Measurements from ENCODE around the gene SLC39A11. TPM values are rescaled to one million over a fixed set of nuclear protein-coding genes. Genes with fewer than 3 reads are reported as not detected.
"Not testable (repeated sequence)": the region's sequence is repeated elsewhere in the genome, so short reads cannot be mapped to it uniquely, and the experiment has no call there.

Gene SLC39A11
- total RNA-seq, 1 experiment from 2014 or later, result 20.9 TPM

DNA sequence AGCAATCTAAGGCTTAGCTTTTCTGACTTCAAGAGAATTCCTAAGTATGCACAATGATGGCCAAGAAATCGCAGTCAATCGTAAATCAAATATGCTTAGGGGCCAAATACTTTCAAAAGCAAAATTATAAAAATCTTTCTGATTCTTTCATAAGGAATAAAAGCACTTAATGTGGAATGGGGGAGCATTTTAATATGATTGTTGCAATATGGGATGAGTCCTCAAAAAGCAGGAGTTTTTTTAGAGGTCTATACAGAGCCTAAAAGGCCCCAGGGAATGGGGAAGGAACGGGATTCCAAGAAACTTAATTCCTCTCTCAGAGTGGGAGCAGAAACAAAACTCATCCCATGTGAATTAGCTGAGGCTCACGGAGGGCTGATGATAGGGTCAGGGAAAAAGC is 14.7 kb upstream of the SLC39A11 start:
- DNase-seq (ENCODE audit: low spot score), result no peak

DNA sequence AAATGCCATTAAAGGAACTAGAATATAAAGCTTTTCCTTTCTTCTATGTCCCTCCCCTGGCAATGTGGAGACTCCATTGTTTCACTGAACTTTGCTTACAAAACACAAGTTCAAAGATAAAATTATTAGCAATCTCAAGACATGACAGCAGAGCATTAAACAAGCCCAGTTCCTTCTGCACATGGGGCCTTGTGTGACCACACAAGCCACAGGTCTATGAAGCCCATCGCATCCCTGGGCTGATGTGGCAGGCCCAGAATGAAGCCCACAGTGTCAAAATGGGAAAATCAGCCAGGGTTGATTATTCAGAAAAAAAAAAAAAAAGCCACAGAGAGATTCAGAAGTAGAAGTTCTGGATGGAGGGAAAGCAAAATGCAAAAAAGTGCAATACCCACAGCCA is 12.9 kb upstream of the SLC39A11 start:
- DNase-seq (ENCODE audit: low spot score), result no peak

DNA sequence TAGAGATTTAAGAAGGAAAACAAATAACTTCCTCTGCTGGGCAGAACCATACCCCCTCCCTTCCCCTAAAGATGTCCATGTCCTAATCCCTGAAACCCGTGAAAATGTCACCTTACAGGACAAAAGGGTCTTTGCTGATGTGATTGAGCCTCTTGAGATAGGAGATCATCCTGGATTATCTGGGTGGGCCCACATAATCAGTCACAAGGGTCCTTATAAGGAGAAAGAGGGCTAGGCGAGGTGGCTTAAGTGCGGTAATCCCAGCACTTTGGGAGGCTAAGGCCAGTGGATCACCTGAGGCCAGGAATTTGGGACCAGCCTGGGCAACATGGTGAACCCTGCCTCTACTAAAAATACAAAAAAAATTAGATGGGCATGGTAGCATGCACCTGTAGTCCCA is 12.0 kb upstream of the SLC39A11 start:
- DNase-seq (ENCODE audit: low spot score), result no peak

DNA sequence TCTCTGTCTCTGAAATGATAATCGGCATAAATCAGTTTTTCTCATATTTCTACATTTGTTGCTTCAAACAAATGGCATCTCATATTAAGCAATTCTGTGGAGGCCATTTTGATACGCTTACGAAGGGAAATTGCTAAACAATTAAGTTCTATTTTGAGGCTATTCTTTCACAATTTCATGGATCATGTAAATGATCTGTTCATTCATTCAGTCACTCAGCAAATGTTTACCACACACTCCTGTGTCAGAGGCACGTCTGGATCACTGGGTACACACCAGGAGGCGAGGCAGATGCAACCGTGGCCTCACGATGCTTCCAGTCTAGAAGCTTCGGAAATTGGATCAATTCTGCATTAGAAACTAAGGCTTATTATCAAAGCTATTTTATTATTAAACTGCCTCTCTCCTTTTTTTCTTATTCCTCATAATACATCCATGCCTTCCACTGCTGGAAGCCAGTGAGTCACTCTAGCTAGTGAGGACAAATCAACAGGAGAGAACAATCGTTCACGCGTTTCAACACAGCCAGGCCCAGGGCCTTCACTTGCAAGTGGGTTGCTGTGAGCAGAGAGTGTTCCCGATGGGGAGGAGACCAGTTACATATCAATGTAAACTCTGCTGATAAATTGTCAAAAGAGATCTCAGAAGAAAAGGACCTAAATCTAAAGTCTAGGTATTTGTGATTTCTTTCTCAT is 11.3 kb upstream of the SLC39A11 start:
- no peak for DNase-seq (ENCODE audit: low spot score)

DNA sequence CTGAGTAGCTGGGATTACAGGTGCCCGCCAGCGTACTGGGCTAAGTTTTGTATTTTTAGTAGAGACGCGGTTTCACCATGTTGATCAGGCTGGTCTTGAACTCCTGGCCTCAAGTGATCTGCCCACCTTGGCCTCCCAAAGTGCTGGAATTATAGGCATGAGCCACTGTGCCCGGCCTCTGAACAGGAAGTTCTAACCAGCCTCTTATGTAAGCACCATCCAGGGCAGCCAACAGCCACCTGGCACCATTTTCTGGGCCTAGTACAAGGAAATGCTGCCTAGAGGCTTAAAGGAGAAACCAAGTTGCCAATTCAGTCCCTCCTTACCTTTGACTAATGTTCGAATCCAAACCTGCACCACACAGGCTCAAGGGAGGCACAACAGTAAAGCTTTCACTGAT is 8.5 kb upstream of the SLC39A11 start:
- DNase-seq (ENCODE audit: low spot score), result no peak

DNA sequence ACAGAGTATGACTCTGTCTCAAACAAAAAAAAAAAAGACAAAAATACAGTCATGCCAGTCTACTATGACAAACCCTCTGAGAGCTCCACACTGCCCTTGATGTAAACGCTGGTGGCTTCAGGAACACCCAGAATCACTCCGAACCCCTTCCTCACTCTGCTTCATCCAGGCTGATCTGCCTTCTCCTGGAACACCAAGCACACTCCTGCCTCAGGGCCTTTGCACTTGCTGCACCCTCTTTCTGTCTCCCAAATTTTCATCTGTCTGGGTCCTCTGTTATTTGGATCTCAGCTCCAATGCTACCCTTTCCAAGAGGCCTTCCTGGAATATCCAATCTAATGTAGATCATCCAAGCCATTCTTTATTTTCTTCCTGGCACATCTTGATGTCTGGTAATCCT is 7.9 kb upstream of the SLC39A11 start:
- no peak for DNase-seq (ENCODE audit: low spot score)

DNA sequence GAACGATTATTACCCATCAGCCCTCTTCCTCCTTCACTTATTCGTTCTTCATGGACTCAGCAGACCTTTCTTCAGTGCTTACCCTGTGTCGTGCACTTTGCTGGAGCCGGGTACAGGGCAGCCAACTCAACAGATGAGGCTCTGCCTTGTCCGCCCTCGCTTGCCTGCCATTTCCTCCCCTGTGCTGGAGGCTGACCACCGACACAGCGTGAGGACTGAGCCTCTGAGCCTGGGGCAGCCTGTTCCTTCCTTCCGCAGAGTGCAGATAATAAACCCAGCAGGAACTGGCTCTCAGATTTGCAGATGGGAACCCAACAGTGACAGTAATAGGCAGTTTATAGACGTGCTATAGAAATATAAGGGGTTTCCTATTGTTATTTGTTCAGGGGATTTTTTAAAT is 7.0 kb upstream of the SLC39A11 start:
- DNase-seq (ENCODE audit: low spot score), result no peak

DNA sequence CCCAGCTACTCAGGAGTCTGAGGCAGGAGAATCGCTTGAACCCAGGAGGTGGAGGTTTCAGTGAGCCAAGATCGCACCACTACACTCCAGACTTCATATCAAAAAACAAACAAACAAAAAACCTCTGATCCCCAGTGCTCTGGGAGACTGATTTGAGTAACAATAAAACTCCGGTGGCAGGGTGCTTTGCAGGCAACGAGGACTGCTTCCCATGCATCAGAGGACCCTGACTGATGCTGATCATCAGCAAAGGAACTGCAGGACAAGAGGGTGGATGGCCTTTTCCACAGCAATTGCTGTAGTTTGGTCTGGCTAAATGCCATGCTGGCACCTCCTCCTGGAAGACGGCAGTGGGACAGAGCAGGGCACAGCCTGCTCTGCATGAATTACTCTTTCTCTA is 6.4 kb upstream of the SLC39A11 start:
- no peak for DNase-seq (ENCODE audit: low spot score)

DNA sequence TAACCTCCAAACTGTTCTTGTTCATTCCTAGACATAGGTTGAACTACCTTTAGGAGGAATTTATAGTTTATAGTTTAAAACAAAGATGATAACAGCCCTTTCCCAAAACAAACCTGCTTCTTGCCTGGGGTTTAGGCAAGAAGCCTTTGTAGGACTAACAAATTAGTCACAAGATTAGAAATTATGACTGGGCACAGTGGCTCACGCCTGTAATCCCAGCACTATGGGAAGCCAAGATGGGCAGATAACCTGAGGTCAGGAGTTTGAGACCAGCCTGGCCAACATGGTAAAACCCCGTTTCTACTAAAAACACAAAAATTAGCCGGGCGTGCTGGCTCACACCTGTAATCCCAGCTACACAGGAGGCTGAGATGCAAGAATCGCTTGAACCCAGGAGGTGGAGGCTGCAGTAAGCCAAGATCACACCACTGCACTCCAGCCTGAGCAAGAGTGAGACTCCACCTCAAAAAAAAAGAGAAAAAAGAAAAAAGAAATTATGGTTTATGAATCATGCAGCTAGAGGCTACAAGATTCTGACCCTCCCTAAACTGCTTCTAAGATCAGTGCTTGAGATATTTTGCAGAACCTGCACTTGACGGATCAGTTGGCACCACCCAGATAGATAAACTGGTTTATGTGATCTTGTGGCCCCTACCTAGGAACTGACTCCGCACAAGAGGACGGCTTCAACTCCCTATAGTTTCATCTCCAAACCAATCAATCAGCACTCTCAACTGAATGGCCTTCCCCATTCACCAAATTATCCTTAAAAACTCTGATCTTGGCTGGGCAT is 5.7 kb upstream of the SLC39A11 start:
- DNase-seq (ENCODE audit: low spot score), result not testable (repeated sequence)

DNA sequence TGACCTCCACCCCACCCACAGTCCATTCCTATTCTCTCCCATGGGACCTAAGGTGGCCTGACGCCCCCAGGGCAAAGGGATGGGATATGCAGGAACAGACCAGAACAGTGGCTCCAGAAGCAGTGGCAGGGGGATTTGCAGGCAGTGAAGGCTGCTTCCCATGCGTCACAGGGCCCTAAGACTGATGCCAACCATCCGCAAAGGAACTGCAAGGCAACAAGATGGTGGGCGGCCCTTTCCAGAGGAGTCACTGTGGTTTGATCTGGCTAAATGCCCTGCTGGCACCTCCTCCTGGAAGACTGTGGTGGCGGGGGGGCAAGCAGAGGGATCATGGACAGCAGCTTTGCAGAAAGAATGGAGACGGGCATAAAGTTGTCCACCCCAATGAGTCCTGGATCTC is 4.4 kb upstream of the SLC39A11 start:
- DNase-seq (ENCODE audit: low spot score), result peak; percentile 88

DNA sequence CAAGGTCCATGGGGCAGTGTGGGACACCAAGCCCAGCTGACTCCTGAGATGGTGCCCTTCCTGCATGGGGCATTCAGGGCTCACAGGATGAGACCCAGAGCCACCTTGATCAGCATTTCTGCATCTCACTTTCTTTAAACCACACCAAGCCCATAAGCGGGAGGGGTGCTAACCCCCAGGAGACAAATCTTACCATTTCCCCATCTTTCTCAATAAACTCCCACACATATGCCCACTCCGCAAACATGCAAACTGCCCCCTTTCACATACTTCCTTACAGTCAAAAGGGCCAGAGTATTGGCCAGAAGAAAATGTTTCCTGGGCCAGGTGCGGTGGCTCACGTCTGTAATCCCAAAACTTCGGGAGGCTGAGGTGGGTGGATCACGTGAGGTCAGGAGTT is 3.7 kb upstream of the SLC39A11 start:
- no peak for DNase-seq (ENCODE audit: low spot score)

DNA sequence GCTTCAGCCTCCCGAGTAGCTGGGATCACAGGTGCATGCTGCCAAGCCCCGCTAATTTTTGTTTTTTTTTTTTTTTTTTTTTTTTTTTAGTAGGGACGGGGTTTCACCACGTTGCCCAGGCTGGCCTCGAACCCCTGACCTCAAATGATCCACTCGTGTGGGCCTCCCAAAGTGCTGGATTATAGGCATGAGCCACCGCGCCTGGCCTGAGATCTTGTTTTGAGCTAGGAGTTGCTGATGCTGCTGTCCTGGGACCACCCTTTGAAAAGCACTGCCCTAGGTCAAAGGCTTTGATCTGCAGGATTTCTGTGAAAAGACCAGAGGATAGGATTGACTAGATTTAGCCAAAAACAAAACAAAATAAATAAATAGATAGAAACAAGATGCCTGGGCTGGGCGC is 798 bp upstream of the SLC39A11 start:
- no peak for DNase-seq (ENCODE audit: low spot score)

DNA sequence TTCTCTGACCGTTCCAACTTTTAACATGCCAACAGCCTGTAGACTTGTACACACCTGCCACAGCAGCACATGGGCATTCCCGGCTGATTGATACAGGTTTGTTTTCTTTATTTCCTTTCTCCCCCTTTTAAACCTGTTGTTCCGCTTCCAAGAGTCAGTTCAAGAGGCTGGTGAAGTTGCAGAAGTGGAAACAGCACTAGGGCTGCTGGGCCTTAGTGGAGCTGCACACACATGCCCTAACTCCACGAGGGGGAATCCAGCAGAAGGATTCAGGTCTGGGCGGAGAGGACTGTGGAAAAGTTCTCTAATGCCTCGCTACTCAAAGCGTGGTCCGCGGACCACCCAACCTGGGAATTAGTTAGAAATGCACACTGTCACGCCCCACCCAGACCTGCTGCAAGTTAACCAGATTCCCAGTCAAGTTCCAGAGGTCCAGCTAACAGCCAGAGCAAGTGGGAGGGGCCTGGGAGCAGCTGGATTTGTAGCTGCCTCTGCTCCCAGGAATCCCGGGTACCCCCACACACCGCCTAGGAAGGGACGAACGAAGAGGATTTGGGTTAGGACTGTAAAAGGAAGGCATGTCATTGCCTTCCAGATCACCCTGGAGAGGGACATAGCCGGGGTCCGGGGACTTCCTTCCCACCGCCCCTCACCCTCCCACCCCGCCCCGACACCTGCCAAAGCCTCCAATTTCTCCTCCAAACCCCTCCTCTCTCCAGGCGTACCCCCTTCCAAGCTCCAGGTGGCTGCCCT is 542 bp downstream of the SLC39A11 start:
- no peak for DNase-seq (ENCODE audit: low spot score)

DNA sequence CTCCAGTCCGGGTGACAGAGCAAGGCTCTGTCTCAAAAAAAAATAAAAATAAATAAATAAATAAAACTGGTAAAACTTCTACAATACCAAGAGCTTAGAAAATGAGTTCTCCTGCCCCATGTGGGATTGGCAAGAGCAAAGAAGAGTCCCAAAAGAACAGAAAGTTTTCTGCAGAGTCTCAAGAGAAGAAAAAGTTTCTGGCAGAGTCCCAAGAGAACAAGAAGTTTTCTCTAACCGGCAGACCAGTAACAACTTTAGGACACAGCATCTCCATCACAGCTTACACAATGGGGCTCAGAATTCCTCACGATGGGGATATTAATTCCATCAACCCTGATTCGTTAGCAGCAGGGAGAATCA is 1.1 kb downstream of the SLC39A11 start:
- no peak for DNase-seq (ENCODE audit: low spot score)

DNA sequence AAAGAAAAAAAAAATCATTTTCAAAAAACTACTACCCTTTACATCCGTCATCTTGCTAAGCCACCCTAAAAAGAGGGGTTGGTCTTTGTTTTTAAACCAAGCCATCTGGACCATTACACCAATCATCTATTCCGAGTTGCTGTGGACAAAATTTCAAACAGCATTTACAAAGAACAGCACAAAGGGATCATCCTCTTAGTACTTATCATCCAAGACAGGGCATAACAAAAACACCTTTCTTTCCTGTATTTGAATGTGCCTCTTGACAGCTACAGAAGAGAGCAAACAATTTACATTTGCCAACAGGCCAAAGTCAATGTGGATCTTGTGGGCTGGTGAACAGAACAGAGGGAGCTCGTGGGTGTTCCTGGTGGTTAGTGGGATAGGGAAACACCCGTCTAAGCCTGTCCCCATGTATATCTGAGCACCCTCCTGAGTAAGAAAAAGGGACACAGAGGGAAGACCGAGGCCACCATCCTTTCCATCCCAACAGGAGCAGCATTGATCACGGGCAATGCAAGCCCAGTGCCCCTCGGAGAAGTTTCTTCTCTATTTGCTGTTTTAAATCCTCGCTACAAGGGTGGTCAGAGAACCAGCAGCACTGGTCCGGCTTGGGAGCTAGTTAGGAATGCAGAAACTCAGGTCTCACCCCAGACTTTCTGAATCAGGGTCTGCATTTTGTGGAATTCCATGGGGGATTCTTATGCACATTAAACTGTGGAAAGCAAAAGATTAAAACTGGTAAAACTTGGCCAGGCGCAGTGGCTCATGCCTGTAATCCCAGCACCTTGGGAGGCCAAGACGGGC is 1.9 kb downstream of the SLC39A11 start:
- DNase-seq (ENCODE audit: low spot score), result no peak

DNA sequence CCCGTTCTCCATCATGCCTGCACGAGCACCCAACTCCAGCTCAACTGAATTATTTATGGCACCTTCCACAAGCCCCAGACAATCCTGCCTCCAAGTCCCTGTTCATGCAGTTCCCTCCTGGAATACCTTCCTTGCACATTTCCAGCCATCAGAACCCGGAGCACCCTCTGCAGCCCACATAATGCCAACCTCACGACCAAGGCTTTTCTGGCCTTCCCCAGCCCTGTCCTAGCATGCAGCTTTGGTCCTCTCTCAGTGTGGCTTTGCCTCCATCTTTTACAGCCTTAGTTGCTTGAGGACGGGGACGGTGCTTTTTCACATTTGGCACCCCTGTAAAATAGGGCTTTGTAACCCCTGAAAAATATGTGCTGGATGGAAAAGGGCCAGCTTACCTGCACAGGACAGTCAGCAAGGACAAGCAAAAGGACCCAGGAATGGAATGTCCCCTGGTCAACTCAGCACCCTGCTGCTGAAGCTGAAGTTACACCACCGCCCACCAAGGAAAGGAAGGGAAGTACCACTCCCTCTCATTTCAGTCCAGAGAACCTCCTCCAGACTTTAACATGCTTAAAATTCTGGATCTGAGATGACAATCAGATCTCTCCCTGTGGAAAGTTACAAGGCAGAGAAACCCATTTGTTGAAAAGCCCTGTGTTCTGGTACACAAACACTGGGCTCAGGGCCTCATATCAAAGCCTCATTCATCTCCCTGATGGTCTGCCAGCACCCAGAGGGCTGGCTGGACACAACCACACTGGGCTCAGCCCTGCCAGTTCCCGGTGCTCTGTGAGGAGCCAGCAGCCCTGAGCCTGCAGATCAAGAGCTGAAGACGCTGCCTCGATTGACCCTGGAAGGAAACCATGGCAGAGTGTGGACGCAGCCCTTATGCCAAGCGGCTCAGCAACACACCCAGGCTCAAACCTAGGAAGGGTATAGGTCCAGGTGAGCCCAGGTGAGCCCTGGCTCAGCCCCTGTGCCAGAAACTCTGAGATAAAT is 2.9 kb downstream of the SLC39A11 start:
- no peak for DNase-seq (ENCODE audit: low spot score)

DNA sequence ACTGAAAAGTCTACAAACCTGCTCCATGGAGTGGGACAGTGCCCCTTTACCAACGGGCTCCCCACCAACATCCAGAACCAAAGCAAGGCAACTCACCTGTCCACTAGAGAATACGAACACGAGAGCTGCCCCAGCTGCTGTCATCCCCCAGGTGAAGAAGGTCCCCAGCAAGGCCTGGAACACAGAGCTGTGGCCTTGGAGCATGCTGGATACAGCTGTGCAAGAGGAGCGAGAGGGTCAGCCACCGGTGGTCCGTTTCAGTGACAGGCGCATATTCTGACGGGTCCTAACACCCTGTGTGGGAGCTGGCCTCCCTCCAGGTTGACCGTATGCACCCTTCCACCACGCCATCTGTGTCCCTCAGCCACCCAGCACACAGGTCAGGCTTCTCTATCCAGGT is 3.9 kb downstream of the SLC39A11 start:
- no peak for DNase-seq (ENCODE audit: low spot score)

DNA sequence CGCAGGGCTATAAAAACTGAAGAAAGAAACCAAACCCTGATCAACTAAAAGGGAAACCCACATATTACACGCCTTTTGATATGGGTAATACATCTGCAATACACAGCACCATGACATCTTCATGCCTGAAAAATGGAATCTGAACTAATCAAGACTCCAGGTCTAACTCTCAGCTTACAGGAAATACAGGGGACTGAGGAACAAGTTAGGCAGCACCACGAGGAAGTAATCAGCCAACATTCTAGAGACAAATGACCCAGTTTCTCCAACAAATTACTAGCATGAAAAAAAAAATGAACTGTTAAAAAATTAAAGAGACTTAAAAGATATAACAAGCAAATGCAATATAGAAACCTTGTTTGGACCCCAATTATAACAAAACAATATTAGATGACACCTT is 9.1 kb downstream of the SLC39A11 start:
- DNase-seq (ENCODE audit: low spot score), result no peak

DNA sequence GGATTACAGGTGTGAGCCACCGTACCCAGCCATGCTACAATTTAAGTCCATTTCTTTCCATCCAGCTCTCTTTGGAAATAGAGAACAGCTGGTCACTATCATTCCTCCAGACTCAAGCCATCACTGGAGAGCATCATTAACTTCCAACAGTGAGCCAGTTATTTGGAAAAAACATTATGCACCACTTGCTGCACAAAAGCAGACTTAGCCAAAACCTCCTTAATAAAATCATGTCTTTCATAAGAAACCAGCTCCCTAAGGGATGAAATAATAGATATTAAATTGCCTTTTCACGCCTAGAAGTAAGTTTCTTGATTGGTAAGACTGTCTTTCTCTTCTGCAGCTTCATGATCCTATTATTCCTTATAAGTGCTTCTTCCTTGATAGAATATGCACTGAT is 17.9 kb downstream of the SLC39A11 start:
- DNase-seq (ENCODE audit: low spot score), result no peak

DNA sequence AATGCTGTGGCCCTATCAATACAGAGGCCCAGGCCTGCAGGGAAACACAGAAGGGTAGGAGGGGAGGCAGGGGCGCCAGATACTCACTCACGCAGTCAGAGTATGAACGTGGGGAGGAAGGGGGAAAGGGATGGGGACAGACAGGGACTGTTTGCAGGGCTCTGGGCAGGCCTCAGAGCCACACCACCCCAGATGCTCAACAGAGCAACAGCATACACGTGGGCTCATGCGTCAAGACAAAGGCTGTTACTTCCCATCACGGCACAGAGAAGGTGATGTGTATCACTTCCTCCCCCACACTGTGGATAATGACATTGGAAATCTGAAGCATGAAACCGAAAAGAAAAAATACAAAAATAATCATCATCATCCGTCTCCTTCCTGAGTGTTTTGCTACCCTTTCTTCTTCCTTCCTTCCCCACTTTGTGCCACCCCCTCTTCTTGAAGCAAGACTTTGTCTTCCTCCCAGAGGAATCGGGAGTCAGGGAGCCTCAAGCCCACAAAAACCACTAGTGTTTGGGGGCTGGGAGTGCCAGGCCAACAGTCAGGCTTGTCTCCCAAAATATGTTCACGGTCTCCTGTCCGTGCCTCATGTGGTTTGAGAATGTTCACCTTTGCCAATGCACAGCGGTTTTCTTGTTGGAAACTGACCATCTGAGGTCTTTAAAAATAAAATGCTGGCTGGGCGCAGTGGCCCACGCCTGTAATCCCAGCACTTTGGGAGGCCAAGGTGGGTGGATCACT is 20.1 kb downstream of the SLC39A11 start:
- no peak for DNase-seq (ENCODE audit: low spot score)
